ENCODE data around the gene PDE3A. TPM values are rescaled to one million over a fixed set of nuclear protein-coding genes. Genes with fewer than 3 reads are reported as not detected.

The PDE3A gene
- total and polyA plus RNA-seq, 2 of the 4 experiments (the other 2 are of a cell fraction): 0.09 to 0.18 TPM

GRCh38 chr12:20578142-20578541, 209.8 kb downstream of the PDE3A start:
- Histone ChIP-seq H3K9me1 (ENCODE audit: insufficient read depth, low read length) (no peaks in the 10 kb centered on the region), H3K27ac (ENCODE audit: insufficient read depth, low read length) (no peak overlapping the region), H4K91ac (ENCODE audit: insufficient read depth, low read depth, low read length) (no peak overlapping the region), H3K18ac (ENCODE audit: low read depth, low read length) (no peak overlapping the region), H3K4me1 (ENCODE audit: control insufficient read depth, insufficient read depth, low read length) (no peaks in the 10 kb centered on the region), H2AK9ac (replicated peaks; ENCODE audit: low read depth, low read length, poor library complexity) (no peak overlapping the region), H3K9ac (ENCODE audit: low read depth, low read length) (no peak overlapping the region), H3K56ac (ENCODE audit: extremely low read depth, insufficient read depth, low read length) (no peak overlapping the region), H4K8ac (ENCODE audit: low read depth in 2 of 2, low read length in 2 of 2) (no peak overlapping the region), H3K4me3 (ENCODE audit: insufficient read depth, low read depth, low read length) (no peak overlapping the region), H3K27me3 (ENCODE audit: control insufficient read depth, insufficient read depth, low read length) (no peaks in the 10 kb centered on the region), H4K20me1 (ENCODE audit: insufficient read depth, low read length) (no peaks in the 10 kb centered on the region), H3K4me2 (ENCODE audit: low read depth, low read length) (no peak overlapping the region), H2AFZ (replicated peaks; ENCODE audit: low read length, poor library complexity) (no peak overlapping the region), H4K5ac (ENCODE audit: low read depth, low read length) (no peak overlapping the region), H2BK120ac (ENCODE audit: low read depth, low read length) (no peak overlapping the region), H3K14ac (replicated peaks; ENCODE audit: low read depth, low read length) (no peak overlapping the region), H2BK5ac (ENCODE audit: low read depth, low read length, poor library complexity, severe bottlenecking) (no peak overlapping the region), H3K9me3 (ENCODE audit: control insufficient read depth, insufficient read depth, low read length) (no peaks in the 10 kb centered on the region), H3K23ac (ENCODE audit: low read depth, low read length) (no peak overlapping the region), H2BK15ac (ENCODE audit: low read depth, low read length) (no peak overlapping the region), H3K36me3 (ENCODE audit: control insufficient read depth, insufficient read depth, low read length) (no peaks in the 10 kb centered on the region), H2AK5ac (ENCODE audit: low read depth, low read length) (no peak overlapping the region), H3K4ac (ENCODE audit: low read depth, low read length) (no peak overlapping the region), H3K79me1 (ENCODE audit: low read depth in 1 of 2, low read length in 2 of 2) (no peaks in the 10 kb centered on the region), H2BK20ac (ENCODE audit: low read depth, low read length) (no peak overlapping the region)
- ChIA-PET POLR2A (ENCODE audit: unreplicated experiment) (no interaction called here), CTCF (no interaction called here)
- TF ChIP-seq MAZ (IDR thresholded peaks at IDR 0.05; ENCODE audit: borderline replicate concordance, low read depth, low read length): no peak
- no peak for TF ChIP-seq BHLHE40 (IDR thresholded peaks at IDR 0.05; ENCODE audit: low read depth, low read length)
- no peak for TF ChIP-seq SMC3 (IDR thresholded peaks at IDR 0.05; ENCODE audit: low read depth, low read length)
- no peak for TF ChIP-seq CHD1 (IDR thresholded peaks at IDR 0.05; ENCODE audit: low read depth, low read length)
- TF ChIP-seq CEBPB (IDR thresholded peaks at IDR 0.05; ENCODE audit: low read depth, low read length): no peak
- TF ChIP-seq RFX5 (IDR thresholded peaks at IDR 0.05; ENCODE audit: low read depth, low read length): no peak
- no peak for TF ChIP-seq CTCF (conservative IDR thresholded peaks at IDR 0.05; ENCODE audit: low read depth, low read length)
- TF ChIP-seq USF2 (IDR thresholded peaks at IDR 0.05; ENCODE audit: low read depth, low read length): no peak
- no peak for TF ChIP-seq MAFK (IDR thresholded peaks at IDR 0.05; ENCODE audit: low read depth, low read length)
- TF ChIP-seq POLR2A (IDR thresholded peaks at IDR 0.05; ENCODE audit: low read depth, low read length): no peak
- intact Hi-C loops (cut with micrococcal nuclease) (no loop called here), dilution Hi-C loops (cut with HindIII; ENCODE audit: low sequenced_read_pairs, unreplicated experiment) (no loop called here), in situ Hi-C loops (cut with MboI; ENCODE audit: low sequenced_read_pairs) (no loop called here)
- ATAC-seq (ENCODE audit: low read depth): no peak
- DNase-seq: no peak
- WGBS, 2 experiments (ENCODE audit: extremely low coverage in 2 of 2, insufficient read length in 1 of 2): no CpG with 5 or more reads among the region's 7 CpGs
- BruUV-seq (replicated peaks): no TSS peak

All from IMR-90 (cell line).